ENCODE results near the gene EZH1. TPM values are rescaled to one million over a fixed set of nuclear protein-coding genes. Genes with fewer than 3 reads are reported as not detected.

The EZH1 gene
- total and polyA plus RNA-seq, 7 donors = 15.2 to 59.1 (median 32.7) TPM

- H3K27ac ChIP-seq = no peak overlapping the region
- H3K9me3 ChIP-seq = no peaks in the 10 kb centered on the region
- DNase-seq (no peak), ATAC-seq (no peak)
- intact Hi-C loops (cut with DNase I) = no loop called here
- WGBS, 3 donors = 81 to 87% (median 84%) methylated on average over 6 of the region's 6 CpGs
- H3K4me1 ChIP-seq = peaks cover 4% of the 10 kb centered on the region
- H3K27me3 ChIP-seq (ENCODE audit: insufficient read depth in 3 of 3, low read length in 2 of 3) = peaks cover 0 to 22% (median 3%) of the 10 kb centered on the region in 3 donors
- no peak for TF ChIP-seq CTCF (IDR thresholded peaks at IDR 0.05)
- H3K4me3 ChIP-seq = no peak overlapping the region
- H3K36me3 ChIP-seq (ENCODE audit: insufficient read depth in 1 of 2, low read depth in 1 of 2) = no peaks in the 10 kb centered on the region
These were observed 21.3 kb upstream of the EZH1 start for GRCh38 chr17:42766124-42766523.

GRCh38 chr17:42761638-42762037, 16.8 kb upstream of the EZH1 start:
- ATAC-seq = no peak
- no peak for TF ChIP-seq CTCF (IDR thresholded peaks at IDR 0.05)
- WGBS, 3 donors = 30 to 36% (median 35%) methylated on average over 10 to 12 of the region's 12 CpGs
- H3K36me3 ChIP-seq (ENCODE audit: insufficient read depth in 1 of 2, low read depth in 1 of 2) = no peaks in the 10 kb centered on the region
- H3K27me3 ChIP-seq (ENCODE audit: insufficient read depth in 3 of 3, low read length in 2 of 3) = peaks cover 0 to 38% (median 14%) of the 10 kb centered on the region in 3 donors
- no peak for DNase-seq
- H3K9me3 ChIP-seq = no peaks in the 10 kb centered on the region
- H3K4me1 ChIP-seq = peaks cover 4% of the 10 kb centered on the region
- intact Hi-C loops (cut with DNase I) = loop anchor here (5.0 kb wide), 3 partner anchors 39 to 184 kb away; partner anchors contain the start of gene PSMC3IP (in 1 of the 2)
- H3K4me3 ChIP-seq = peak overlapping the region; percentile 68
- H3K27ac ChIP-seq = peak overlapping the region; percentile 63

GRCh38 chr17:42760652-42761581, 16.1 kb upstream of the EZH1 start, which contains the start of gene RAMP2:
Gene RAMP2, plus strand, starts transcription at chr17:42761227. Its CDS starts 35 bp downstream, at chr17:42761262.
- TF ChIP-seq CTCF (IDR thresholded peaks at IDR 0.05) = no peak
- DNase-seq = peak; percentile 52 to 67
- H3K4me1 ChIP-seq = peaks cover 4% of the 10 kb centered on the region
- ATAC-seq = peak; percentile 25 to 50 (median 40)
- H3K36me3 ChIP-seq (ENCODE audit: insufficient read depth in 1 of 2, low read depth in 1 of 2) = no peaks in the 10 kb centered on the region
- H3K27me3 ChIP-seq (ENCODE audit: insufficient read depth in 3 of 3, low read length in 2 of 3) = peaks cover 0 to 38% (median 14%) of the 10 kb centered on the region in 3 donors
- intact Hi-C loops (cut with DNase I) = loop anchor here (5.0 kb wide), 3 partner anchors 39 to 184 kb away; partner anchors contain the start of gene PSMC3IP (in 1 of the 2)
- 3 to 4% (median 4%) methylated on average over 45 to 89 of the region's 92 CpGs for WGBS, 3 donors
- peak within 1 kb of the TSS; percentile 63 for H3K27ac ChIP-seq
- no peaks in the 10 kb centered on the region for H3K9me3 ChIP-seq
- peak within 1 kb of the TSS; percentile 68 for H3K4me3 ChIP-seq

GRCh38 chr17:42759982-42760651, 15.3 kb upstream of the EZH1 start:
- peaks cover 4% of the 10 kb centered on the region for H3K4me1 ChIP-seq
- 34 to 37% (median 36%) methylated on average over 11 of the region's 11 CpGs for WGBS, 3 donors
- H3K4me3 ChIP-seq = peak overlapping the region; percentile 68
- intact Hi-C loops (cut with DNase I) = loop anchor here (5.0 kb wide), 3 partner anchors 38 to 183 kb away; partner anchors contain the start of gene PSMC3IP (in 1 of the 2)
- H3K27ac ChIP-seq = peak overlapping the region; percentile 63
- DNase-seq (no peak), ATAC-seq (no peak)
- no peaks in the 10 kb centered on the region for H3K9me3 ChIP-seq
- H3K36me3 ChIP-seq (ENCODE audit: insufficient read depth in 1 of 2, low read depth in 1 of 2) = no peaks in the 10 kb centered on the region
- H3K27me3 ChIP-seq (ENCODE audit: insufficient read depth in 3 of 3, low read length in 2 of 3) = peaks cover 0 to 34% (median 14%) of the 10 kb centered on the region in 3 donors
- TF ChIP-seq CTCF (IDR thresholded peaks at IDR 0.05) = no peak
